G401 (cell line): Measurements from ENCODE around the gene ANGPT4. TPM values are rescaled to one million over a fixed set of nuclear protein-coding genes. Genes with fewer than 3 reads are reported as not detected.
"Not testable (repeated sequence)": the region's sequence is repeated elsewhere in the genome, so short reads cannot be mapped to it uniquely, and the experiment has no call there.

Experiments used
- DNase-seq: peaks from one replicate; pipeline ENCODE4 v3.0.0-alpha.2; 2015; ENCODE audit warnings: low spot score
- in situ Hi-C: cut with HindIII; loops from 2 replicates; pipeline ENCODE4 v1.10.0; 2016; ENCODE audit warnings: low sequenced_read_pairs, mixed read lengths
- total RNA-seq: library from RNA; depleted of rRNA; stranded (reverse); fragments of >200 nt; shearing (Covaris generic); gene quantifications from 2 replicates; pipeline ENCODE4 v1.2.3, GENCODE V29; 2014

ANGPT4 gene
- total RNA-seq, 1 experiment from 2014 or later: not detected

DNA sequence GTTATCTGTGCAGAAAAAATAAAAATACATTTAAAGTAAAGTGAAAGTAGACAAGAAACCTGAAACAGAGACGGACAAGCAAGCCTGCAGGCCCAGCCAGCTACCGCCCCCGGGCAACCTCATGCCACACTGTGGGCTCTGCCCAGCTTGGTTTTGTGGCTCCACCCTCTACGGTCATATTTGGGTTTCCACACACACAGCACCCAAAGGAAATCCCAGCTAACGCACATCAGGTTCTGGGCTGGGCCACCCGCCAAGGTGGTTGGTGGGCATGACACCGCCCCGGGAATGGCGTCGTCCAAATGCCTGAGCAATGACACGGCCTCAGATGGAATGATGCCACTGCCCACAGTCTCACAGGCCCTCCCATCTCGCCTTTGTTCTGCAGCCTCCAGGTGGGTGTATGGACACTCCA is 59.8 kb downstream of the ANGPT4 start:
- in situ Hi-C loops: no loop called here
- no peak for DNase-seq

DNA sequence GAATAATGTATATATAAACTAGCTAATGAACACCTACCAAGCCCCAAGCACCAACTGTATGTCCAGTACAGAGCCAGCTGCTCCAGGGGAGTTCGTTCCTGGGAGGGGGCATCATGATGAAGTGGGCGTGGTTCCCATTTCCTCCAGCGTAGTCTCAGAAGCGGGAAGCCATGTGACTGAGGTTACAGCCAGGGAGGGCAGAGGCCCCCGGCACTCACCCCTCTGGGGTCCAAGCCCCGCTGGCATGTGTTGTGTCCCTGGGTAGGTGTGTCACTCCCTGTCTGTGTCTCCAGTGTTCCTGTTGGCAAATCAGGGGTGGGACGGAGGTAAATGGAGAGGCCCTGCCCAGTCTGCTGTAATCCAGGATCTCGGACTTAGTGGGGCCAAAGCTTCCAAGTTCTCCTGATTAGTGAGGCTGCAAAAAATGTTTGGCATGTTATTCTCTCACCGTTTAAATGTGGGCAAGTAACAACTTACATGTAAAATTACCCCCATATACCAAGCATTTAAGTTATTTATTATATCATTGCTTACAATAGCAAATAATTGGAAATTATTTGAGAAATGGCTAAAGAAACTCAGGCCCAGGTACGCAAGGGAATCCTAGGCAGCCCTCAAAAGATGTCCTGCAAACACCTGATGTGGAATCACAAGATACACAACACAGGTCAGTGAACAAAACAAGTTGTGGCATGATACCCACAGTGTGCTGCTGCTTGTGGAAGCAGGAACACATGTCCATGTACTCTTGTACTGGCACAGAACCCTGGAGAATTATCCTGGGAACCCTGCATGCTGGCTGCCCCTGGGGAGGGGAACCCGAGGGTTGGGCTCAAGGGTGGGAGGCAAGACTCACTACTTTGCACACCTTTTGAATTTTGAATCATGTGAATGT is 60.4 kb downstream of the ANGPT4 start:
- in situ Hi-C loops: no loop called here
- no peak for DNase-seq

DNA sequence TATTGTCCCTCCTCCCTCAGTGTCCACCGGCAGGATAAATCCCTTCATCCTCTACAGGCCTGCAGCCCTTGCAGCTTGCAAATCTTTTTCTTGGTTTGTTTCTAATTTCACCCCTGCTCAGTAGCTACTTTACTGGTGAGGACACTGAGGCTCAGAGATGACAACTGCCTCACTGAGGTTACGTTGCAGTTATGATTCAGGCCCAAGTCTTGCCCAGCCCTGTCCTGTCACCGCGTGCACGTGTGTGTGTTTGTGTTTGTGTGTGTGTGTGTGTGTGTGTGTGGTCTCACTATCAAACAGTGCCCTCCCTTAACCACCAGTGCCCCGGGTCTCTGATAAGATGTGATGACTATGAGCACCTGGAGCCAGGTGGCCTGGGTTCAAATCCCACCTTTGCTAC is 61.5 kb downstream of the ANGPT4 start:
- no peak for DNase-seq
- in situ Hi-C loops: no loop called here

DNA sequence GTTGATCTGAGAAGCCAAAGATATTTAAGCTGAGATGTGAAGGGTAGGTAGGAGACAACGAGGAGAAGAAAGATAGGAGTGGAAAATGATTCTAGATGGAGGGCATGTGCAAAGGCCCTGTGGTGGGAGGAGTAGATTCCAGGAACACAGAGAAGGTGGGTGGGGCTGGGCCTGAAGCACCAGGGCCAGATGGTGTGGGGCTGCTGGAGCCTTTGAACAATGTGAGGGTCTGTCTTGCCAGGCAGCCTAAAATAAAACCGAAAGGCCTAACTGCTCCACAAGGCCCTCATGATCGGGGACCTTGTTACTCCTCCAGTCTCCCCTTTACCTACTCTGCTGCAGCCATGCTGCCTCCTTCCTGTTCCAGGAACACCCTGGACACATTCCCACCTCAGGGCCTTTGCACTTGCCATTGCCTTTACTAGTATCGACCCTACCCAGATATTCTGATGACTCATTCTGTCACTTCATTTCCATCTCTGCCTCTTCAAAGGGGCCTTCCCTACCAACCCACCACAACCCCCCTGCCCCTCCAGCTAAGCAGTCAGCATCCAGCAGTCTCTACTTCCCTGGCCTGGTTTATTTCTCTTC is 62.6 kb downstream of the ANGPT4 start:
- no peak for DNase-seq

DNA sequence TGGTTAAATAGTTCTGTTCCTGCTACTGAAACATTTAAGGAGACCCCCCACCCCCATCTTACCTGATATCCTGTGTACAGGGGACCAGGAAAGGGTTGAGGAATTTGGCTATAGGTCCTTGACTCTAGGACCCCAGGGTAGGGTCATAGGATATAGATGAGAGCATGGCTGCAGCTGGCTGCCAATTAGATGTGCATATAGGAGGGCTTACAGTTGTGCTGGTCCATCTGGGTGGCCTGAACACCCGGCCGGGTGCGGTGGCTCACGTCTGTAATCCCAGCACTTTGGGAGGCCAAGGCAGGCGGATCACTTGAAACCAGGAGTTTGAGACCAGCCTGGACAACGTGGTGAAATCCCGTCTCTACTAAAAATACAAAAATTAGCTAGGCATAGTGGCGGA is 67.4 kb downstream of the ANGPT4 start:
- in situ Hi-C loops: not testable (repeated sequence)

More for the DNA sequence above, 62.6 kb downstream of the ANGPT4 start:
- in situ Hi-C loops: no loop called here

DNA sequence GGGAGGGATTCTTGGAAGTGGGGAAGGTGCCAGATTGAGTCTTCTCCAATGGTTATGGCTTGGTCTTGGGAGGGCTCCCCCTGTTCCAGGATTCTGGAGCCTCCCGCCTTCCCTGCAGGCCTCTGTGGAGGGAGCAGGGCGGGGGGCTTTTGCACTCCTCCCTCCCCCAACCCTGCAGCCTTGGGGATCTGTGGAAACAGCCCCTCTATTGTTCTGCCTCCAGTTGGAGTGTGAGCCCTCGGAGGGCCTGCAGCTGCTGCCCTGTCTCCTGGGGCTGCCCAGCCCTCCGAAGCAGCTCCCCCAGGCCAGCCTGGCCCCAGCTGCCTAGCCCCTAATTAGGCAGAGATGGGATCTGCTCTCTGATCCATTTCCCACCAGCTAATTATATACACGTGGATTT is 67.9 kb downstream of the ANGPT4 start:
- no peak for DNase-seq
- in situ Hi-C loops: no loop called here

More for the DNA sequence above, 67.4 kb downstream of the ANGPT4 start:
- DNase-seq: not testable (repeated sequence)

DNA sequence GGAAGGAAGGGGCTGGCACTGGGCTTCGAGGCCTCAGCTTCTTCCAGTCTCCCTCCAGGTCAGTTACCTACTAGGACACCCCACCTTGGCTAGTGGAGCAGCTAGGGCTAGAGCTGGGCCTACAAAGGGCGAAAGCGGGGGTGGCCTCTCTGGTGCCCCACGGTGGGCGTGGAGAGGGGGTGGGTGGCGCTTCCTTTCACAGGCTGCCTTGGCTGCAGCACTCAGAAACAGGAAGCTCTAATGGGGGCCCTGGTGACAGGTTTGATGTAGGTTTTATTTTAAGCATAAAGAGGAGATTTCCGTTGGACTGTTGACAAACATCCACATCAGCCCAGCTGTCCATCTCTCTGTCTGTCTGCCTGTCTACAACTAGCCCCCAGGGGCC is 69.2 kb downstream of the ANGPT4 start:
- no peak for DNase-seq
- in situ Hi-C loops: no loop called here

DNA sequence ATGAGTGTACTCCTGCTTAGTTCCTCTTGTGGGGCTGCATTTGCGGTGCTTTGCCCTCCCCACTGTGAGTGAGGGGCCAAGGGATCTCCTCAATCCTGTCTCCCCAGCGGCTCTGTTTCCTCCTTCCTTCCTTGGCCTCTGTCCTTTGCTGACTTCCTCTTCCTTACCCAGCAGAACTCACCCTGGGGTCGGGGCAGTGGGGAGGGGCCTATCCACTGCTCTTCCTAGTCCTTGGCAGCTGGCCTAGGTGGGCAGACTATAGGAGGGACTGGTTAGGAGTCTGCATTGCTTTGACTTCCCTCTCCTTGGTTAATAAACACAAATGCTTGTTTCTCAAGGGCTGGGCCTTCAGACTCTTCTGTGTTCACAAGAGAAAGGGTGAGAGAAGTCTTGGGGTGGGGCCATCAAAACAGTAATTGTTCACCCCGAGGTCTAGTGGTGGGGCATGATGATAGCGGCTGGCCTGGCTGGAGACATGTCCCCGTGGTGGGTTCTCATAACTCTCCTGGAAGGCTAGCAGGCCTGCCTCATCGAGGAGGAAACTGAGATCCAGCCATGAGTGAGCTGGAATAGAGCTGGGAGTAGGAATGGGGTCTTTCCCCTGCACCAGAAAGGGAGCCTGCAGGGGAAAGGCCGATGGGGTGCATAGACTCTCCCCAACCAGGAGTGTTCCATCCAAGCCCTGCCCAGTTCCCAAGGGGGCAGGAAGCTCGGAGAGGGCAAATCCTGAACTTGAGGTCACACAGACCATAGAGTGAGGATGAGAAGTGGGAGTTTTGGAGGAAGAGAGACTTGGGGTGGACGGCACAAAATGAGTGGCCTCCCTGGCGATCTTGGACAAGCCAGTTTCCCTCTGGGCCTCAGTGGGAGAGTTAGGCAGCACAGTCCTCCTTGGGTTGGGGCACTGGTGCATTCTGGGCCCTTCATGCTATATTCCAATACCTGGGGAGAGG is 69.9 kb downstream of the ANGPT4 start:
- in situ Hi-C loops: no loop called here
- no peak for DNase-seq

DNA sequence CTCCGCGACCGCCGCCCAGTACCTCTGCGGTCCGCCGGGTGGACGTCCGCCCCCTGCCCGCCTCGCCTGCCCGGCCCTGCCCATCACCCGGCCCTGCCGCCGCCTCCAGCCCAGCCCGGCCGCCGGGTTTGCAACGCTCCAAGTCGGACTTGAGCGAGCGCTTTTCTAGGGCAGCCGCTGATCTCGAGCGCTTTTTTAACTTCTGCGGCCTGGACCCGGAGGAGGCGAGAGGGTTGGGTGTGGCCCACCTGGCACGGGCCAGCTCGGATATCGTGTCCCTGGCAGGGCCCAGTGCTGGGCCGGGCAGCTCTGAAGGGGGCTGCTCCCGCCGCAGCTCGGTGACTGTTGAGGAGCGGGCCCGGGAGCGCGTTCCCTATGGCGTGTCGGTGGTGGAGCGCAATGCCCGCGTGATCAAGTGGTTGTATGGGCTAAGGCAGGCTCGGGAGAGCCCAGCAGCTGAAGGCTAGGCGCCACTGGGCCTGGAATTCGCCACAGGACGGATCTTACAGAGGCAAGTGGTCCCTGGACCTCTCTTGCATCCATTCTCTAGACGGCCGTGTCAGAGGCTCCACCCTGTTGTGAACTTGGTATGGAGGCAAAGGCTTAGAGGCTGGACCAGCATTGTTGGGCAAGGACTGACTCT is 70.8 kb downstream of the ANGPT4 start:
- in situ Hi-C loops: no loop called here
- no peak for DNase-seq

DNA sequence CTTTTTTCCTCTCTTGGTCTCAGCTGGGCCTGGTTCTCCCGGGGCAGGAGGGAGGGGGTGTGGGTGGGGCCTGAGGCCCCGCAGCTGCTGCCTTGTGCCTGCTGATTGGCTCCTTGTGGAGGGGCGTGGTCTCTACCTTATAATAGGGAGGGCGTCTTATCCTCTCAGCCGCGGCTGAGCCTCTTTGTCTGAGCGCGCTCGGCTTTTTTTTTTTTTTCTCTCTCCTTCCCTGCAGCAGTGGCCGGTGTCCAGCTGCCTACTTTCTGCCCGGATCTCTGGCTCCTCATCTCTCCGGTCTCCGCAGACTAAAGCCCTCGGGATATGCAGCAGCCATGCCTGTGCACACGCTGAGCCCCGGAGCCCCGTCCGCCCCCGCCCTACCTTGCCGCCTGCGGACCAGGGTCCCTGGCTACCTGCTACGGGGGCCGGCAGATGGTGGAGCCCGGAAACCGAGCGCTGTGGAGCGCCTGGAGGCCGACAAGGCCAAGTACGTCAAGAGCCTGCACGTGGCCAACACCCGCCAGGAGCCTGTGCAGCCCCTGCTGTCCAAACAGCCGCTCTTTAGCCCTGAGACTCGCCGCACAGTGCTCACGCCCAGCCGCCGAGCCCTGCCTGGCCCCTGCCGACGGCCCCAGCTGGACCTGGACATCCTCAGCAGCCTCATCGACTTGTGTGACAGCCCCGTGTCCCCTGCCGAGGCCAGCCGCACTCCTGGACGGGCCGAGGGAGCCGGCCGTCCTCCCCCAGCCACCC is 71.5 kb downstream of the ANGPT4 start:
- in situ Hi-C loops: no loop called here
- DNase-seq: peak; percentile 96

DNA sequence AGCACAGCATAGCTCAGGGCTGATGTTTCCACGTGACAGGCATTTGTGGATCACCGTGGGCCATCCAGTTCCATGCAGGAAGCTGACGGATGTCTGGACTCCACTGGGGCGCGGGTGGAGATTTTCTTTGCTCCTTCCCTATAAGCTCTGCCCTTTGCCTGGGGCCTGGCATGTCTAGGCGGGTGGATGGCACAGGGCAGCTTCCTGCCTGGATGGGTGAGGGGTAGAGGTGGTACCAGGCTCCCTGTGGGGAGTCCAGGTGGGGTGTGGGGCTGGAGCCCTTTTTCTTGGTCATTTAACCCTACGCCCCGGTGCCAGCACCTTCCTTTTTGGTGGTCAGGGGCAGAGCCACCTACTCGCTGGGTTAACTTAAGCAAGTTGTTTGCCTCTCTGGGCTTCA is 72.2 kb downstream of the ANGPT4 start:
- DNase-seq: no peak
- in situ Hi-C loops: no loop called here

DNA sequence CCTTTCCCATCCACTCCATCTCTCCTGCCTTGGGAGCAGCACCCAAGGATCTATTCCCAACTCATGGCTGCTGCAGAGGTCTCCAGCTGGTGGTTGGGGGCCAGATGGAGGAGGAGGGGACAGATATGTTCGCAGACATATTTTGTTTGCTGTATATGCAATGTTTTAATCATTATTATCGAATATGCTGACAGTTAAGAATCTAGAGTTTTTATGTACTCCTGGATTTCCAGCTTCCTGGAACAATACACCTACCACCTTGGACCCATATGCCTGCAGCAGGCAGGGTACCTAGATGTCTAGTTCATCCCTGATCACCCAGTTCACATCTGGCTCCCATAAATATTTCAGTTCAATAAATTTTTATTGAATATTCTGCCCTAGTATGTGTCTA is 73.6 kb downstream of the ANGPT4 start:
- in situ Hi-C loops: no loop called here
- DNase-seq: no peak

DNA sequence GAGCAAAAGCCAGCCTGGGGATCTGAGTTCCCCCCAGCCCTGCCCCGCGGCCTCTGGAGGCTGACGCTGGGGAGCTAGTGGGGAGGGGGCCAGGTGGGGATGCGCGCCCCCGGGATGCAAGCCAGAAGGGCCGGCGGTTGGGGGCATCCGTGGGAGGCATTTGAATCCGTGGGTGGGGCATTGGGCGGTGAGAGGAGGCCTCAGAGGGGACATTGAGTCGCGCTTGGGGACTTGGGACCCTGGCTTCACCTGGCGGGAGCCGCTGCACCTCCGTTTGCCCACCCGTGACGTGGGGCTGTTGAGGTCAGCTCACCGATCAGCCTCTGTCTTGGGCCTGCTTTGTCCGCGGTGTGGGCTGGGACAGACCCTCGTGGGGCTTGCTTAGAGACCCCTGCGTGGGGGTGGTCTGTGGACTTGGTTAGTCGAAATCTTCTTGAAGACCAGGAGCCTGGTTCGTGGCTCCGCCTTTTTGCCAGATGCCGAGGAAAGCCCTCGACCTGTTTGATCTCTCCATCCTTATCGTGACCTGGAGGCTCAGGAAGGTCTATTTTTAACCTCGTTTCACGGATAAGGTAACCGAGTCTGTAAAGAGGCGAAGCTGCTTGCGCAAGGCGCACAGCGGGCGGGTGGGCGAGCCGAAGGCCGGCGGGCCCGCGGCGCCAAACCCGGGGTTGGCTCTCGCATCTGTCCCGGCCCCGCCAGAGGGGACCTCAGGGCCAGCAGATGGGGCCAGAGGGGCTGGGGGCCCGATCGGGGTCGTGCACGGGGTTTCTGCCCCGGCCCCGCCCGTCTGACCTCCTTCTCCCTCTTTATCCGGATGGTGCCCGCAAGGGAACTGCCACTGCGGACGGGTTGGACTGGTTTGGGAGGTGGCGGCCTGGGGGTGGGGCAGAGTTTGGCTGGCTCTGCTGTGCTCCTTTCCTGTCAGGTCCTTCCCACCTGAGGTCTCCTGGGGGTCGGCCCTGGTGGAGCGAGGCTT is 74.3 kb downstream of the ANGPT4 start:
- in situ Hi-C loops: no loop called here
- no peak for DNase-seq

DNA sequence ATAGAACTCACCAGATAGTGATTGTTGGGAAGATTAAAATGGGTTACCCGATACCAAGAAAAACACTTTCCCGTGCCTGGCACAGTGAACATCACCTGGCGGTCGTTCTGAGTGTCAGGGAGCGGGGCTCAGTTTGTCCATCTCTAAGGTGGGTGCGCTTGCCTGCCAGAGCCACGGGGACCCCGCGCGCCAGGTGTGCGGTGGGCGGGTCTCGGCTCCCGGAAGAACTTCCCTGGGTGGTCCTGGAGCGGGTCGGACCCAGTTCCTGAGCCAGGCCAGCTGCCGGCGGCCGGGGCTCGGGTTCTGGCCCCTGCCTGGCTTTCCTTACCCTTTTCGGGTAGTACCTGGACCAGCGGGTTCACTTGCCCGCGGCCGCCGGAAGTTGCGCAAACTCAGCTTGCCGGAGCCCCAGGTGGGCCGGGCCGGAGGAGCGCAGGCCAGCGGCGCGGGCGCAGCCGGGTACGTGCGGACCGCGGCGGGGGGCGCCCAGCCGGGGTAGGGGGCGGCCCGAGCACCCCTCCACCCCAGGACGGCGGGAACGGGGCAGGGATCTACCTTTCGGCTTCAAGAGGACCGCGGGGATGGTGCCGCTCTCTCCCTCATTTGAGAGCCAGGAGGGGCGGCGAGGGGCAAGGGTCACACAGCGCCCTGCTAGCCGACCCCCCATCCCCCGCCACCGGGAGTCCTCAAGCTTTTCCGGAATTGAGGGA is 75.1 kb downstream of the ANGPT4 start:
- in situ Hi-C loops: no loop called here
- no peak for DNase-seq

DNA sequence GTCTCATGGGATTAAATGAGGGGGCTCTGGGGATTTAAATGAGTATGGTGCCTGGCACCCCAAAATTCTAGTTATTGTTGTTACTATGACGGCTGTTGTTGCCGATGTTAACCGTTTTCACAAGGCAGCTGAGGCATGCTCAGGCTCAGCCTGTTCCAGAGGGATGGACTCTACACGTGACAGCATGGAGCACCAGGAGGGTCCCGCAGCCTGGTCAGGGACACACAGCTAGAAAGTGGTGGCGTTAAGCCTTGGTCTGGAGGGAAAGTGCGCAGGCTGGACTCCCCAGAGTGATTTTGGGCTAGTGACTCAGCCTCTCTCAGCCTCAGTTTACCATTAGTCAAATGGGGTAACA is 75.7 kb downstream of the ANGPT4 start:
- in situ Hi-C loops: no loop called here
- DNase-seq: no peak

DNA sequence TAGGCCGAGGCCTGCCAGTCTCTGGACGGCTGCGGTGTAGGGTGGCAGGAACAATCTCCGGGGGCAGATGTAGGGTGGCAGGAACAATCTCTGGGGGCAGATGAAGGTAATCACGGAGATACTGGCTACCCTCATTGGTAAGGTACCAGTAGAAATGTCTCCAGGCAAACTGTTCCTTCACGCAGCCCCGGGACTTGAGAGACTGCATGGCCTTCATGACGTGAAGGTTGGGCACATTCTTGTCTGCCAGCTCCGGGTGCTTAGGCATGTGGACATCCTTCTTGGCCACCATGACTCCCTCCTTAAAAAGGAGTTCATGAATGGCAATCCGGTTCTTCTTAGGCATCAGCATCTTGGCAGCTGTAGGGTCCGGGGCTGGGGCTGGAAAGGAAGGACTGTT is 76.5 kb downstream of the ANGPT4 start:
- DNase-seq: no peak
- in situ Hi-C loops: no loop called here

DNA sequence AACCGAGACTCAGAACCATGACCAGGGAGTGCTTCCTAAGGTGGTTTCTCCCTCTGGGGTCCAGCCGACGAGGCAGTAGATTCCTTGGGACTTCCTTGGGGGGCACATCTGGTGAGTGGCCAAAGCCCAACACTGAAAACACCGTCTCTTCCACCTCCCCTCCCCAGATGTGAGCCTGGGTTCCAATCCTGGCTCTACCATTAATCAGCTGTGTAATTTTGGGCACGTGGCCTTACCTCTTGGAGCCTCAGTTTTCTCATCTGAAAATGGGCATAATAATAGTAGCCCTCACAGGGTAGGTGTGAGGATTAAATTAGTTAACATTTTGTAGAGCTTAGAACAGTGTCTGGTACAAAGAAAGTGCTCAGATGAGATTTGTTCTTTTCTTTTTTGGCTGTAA is 77.1 kb downstream of the ANGPT4 start:
- in situ Hi-C loops: no loop called here
- DNase-seq: no peak
